UCSD-AML1 (cell line): ENCODE measurements around the gene RXFP2.

Experiments
- DNase-seq: peaks from one replicate; lab custom pipeline; 2025; ENCODE audit not compliant: unreplicated experiment; lab: John Stamatoyannopoulos, UW

Gene RXFP2, protein sequence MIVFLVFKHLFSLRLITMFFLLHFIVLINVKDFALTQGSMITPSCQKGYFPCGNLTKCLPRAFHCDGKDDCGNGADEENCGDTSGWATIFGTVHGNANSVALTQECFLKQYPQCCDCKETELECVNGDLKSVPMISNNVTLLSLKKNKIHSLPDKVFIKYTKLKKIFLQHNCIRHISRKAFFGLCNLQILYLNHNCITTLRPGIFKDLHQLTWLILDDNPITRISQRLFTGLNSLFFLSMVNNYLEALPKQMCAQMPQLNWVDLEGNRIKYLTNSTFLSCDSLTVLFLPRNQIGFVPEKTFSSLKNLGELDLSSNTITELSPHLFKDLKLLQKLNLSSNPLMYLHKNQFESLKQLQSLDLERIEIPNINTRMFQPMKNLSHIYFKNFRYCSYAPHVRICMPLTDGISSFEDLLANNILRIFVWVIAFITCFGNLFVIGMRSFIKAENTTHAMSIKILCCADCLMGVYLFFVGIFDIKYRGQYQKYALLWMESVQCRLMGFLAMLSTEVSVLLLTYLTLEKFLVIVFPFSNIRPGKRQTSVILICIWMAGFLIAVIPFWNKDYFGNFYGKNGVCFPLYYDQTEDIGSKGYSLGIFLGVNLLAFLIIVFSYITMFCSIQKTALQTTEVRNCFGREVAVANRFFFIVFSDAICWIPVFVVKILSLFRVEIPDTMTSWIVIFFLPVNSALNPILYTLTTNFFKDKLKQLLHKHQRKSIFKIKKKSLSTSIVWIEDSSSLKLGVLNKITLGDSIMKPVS

DNA sequence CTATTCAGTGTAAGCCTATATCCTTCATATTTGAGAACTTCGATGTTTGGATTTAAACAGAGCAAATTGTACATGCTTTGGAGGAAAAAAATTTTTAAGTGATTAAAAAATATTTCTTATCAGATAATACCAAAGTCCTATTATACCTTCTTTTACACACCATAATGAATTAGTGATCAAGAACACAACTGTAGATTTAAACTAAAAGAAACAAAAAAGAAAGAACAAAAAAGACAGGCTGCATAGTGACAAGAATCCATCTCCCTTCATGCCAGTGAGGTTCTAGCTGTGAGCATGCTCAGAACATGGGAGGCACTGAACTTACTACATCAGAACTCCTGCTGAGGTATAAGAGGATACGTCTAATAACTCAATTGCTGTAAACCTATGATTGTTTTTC is at the start of gene RXFP2:
Gene RXFP2 (plus strand): TSS at position 301 of the 400 bp plus-strand sequence. CDS start 87 bp downstream, at position 388.
- no peak for DNase-seq

DNA sequence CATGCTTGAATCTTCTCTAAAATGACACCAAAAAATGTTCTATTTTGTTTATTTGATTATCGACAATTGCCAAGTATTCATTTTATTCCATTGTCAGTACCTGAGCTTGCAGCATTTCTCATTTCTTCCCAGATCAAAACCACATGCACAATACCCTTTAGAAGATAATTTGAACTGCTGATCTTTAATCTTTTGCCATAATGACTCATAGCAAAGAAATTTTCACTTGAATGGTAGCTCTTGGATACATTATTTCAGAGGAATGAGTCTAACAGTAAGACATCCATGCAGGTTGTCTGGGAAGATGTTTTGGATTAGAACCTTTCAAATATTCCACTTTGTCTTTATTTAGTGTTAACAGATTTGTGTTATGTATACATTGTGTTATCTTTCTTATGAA is 42.0 kb upstream of the RXFP2 start:
- no peak for DNase-seq

DNA sequence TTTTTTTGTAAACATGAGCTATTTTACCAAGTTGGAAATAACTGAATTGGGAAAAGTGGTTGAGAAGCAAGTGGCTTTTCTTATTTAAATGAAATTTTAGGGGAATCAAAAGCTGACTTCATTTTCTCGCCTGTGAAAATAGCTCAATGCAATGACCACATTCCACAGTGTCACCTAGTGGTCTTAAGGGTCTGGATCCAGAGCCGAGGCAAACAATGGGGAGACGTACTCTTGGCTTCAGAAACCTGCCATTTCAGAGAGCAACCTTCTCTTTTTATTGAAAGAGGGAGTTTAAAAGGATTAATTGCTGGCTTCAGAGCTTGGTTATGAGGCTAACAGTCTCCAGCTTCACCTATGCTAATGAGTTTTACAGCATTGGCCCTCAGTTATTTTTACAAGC is 39.7 kb upstream of the RXFP2 start:
- DNase-seq: no peak

DNA sequence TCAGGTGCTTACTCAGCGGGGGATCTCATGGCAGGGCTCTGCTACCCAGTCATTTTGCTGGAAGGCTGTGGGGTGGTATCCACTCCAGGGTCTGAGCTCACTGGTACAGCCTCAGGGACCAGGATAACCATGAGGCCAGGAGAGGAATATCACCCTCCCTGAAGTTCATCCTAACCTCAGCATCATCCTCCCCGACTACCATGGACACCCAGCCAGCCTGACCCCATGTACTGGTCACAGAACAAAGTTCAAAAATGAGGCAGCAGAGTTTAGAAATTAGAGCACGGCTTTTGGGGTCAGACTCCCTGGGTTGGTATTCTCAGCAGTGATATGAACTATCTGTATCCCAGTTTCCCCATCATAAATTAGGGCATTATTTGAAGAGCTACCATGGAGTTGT is 35.5 kb upstream of the RXFP2 start:
- no peak for DNase-seq

DNA sequence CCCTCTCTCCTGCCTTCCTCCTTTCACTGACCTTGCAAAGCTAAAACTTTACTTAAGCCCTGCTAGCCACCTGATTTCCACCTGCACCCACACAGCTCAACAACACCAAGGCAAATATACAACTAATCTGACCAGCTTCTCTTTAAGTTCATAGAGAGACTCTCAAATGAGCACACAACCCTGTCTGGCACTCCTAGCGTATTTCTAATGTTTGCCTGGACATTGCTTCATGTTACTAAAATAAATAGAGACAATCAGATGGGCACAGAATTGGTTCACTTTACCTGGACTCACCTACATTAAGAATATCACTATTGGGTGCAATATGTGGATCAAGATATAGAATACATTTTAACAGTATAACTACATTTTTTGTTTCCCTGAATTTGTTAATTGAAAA is 33.2 kb upstream of the RXFP2 start:
- no peak for DNase-seq

DNA sequence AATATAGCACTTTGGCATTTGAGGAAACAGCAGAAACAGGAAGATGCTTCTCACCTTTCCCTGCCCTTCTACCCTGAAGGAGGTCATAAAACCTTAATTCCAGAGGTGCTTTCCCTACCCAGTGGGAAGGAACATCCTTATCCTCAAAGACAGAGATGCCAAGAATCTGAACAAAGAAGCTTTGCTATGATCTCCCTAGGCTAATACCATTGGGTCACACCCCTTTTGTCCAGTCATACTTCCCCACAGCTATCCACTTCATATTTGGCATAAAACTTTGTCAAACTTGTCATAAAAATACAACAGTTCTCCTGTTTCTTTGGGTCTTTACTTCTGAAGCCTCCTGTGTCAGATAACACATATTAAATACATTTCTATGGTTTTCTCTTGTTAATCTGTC is 21.7 kb upstream of the RXFP2 start:
- no peak for DNase-seq

DNA sequence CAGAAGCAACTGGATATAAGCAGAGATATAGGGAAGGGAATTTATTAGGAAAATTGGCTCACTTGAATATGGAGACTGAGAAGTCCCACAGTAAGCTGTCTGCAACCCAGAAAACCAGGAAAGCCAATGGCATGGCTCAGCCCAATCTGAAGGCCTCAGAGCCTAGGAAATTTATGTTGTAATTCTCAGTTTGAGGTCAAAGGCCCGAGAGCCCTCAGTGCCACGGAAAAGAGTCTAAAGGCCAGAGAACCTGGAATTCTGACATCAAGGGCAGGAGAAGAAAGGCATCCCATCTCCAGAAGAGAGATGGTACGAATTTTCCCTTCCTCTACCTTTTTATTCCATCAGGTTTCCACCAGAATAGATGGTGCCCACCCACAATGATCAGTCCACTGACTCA is 20.1 kb upstream of the RXFP2 start:
- no peak for DNase-seq

DNA sequence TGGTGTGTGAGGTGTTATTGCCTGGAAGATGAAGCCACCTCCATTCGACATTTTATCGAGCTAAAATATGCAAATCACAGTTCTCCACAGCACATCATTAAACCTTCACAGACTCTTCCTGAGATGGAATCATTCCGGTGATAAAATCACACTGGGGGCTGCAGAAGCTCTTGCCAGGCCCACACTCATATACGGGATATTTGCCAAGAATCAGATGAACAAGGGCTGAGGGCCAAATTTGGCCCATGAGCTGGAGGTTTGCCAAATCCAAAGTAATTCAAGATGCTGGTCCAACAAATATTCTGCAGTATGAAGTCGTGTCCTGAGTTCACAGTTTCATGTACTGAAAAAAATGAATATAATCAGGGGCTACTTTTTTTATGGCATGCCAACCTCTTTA is 16.7 kb upstream of the RXFP2 start:
- DNase-seq: no peak

DNA sequence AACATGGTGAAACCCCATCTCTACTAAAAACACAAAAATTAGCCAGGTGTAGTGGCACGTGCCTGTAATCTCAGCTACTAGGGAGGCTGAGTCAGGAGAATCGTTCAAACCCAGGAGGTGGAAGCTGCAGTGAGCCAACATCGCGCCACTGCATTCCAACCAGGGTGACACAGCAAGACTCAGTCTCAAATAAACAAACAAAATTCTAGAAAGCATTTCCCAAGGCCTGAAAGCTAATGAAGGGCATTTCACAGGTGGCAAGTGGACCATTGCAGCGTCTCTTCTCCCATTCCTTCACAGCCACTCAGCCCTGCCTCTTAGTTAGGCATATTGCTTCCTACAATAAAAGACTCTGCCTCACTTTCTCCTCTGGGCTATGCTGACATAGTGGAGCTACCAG is 13.5 kb upstream of the RXFP2 start:
- no peak for DNase-seq

DNA sequence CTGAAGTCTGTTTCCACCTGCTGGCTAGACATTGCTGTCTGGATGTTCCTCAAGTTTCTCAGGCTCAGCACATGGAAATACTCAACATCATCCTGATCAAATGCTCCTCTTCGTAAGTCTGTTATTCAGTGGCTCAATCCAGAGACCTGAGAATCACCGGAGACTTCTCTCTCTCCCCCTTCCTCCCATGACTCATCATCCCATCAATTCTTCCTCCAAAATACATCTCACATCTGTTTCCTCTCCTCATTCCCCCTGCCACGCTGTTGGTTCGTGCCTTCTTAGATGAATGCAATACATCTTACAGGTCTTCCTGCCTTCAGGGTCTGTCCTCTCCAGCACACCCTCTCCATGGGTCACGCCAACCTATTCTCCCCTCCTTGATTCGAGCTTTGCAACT is 7.4 kb upstream of the RXFP2 start:
- no peak for DNase-seq

DNA sequence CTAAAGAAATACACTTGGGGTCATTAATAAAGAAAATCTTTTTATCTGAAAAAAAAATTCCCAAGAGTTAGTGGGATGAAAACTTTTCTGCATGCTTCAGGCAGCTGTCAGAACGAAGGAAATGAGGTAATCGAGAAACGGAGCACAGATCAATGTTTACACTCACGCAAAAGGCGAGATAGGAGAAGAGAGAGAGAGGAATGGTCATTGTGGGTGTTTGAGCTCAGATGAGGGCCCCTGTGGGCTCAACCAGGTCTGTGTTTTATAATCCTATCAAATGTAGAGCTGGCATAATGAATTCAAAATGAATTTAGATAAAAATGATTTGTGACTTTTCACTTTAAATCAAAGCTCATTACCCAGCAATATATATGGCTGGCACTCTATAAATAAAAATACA is 6.3 kb upstream of the RXFP2 start:
- no peak for DNase-seq

DNA sequence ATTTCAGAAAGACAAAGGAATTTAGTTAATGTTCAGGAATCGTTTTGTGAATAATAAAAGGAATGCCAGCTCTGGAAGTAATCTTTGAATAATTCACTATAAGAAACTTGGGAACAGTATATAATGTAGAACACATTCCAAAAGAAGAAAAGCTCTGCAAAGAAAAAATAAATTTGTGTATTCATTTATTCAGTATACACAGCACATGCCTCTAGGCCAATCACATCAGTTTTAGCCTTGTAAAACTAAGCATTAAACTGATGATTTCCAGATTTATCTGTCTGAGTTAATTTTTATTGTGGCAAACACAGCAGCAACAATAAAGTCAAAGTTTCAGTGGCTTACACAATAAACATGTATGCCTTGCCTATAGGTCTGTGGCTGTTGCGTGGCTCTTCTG is 5.7 kb upstream of the RXFP2 start:
- DNase-seq: no peak

DNA sequence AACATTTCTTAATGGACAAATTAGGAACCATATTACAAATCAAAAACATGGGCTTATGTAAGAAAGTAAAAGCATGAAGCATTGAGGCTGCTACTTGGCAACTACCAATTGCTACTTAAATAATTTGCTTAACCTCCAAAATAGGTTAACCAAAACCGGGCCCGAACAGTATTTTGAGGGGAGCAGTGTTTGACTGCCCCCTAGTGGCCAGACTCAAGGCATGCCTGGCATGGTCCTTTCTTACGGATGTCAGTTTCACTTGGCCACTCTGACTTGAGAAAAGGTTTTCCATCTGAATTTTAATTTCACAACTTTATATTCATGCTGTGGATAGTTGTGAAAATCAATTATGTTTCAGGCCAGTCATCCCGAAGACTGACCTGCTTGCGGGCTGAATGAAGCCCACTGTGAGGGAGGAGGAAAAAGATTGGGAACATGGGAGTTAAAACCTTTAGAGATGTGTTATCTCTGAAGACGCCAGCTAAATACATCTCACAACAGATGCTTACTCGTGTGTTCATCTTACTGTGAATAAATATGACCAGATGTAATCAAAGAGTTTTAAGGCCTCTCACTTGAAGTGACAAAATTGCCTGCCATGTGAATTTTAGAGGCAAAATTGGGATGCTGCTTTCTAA is 2.9 kb downstream of the RXFP2 start:
- peak; percentile 33 for DNase-seq

DNA sequence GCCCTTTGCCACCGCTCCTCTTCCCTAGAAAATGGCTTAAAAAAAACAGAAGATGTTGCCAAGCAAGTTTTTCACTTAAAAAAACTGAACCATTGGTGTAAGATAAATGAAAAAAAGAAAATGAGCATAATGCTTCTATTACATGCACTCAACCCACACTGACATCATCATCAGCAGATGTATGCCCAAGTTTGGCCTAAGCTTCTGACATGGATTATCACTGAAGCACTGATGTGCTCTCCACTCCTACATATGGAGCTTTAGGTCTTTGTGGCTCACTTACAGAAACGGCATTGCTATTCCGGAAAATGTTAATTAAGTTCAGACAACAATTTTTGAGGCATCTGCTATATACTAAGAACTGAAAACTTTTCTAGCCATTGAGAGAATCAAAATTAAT is 8.0 kb downstream of the RXFP2 start:
- no peak for DNase-seq

DNA sequence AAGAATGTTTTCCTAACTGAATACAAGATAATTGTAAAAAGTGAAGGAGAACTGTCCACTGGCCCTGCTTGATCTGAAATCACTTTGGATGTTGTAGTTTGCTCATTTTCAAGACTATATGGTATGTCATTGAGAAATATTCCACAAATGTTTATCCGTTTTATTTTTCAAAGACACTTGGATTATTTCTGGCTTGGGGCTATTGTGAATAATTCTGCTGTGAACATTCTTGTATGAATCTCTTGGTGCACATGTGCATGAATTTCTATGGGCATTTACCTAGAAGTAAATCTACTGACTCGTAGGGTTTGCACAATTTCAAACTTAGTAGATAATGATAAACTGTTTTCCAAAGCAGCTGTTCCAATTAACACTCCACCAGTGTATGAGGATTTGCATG is 8.6 kb downstream of the RXFP2 start:
- DNase-seq: no peak

DNA sequence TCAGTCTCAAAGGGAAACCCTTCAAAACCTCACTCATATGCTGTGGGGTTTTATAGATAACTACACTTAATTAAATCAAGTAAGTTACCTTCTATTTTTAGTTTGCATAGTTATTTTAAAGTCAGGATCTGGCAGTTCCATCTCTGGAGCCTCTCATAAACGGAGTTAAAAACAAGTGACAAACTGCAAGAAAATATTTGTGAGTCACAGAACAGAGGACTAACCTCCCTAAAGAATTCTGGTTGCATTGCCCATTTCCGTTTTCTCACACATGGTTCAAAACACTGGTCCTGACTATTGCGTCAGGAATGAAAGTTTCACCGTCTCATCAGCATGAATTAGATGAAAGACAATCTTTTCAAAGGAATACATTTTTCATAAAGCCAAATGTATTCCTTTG is 10.6 kb downstream of the RXFP2 start:
- DNase-seq: no peak

DNA sequence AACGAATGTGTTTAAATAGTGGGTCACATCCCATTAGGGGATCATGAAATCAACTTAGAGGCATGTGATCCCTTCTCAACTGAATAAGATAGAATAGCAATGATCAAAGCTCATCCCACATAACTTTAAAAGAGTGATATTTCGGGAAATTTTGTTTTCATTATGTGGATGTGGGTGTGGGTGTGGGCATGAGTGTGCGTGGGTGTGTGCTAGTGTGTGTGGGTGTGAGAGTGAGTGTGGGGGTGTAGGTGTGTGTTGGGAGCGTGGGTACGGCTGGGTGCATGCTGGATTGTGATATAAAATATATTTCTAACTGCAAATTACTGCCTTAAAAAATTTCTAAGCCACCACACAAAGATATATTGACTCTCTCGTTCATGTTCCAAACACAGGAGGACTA is 15.9 kb downstream of the RXFP2 start:
- DNase-seq: no peak

DNA sequence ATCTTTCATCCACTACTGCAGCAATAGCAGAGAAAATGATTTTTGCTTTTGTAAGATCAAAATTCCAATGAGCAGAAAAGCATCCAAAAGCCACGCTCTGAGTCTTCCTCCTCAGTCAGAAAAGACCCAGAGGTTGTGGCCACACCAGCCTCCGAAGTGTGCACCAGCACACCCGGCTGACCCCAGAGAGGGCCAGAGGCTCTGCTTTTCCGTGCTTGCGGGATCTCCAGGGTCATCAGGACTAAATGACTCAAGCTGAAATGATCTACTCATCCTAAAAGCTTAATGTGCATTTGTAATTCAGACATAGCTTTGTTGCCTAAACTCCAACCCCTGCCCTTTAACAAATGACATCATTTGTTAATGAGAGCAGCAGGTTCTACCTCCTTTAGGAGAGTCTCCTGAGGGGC is 16.5 kb downstream of the RXFP2 start:
- no peak for DNase-seq

DNA sequence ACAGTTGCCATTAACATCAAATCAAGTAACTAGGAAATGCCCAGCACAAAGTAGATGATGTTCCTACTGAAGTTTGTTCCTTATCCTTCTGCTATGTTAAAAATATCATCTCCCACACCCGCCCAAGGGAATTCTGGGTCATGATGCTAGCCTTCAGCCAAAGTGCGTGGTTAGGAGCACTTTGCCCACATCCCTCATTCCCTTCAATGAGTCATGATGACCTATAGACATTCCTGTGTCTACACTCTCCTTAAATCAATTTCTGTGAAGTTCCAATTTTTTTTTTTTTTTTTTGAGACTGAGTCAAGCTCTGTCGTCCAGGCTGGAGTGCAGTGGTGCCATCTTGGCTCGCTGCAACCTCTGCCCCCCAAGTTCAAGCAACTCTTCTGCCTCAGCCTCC is 17.0 kb downstream of the RXFP2 start:
- no peak for DNase-seq

DNA sequence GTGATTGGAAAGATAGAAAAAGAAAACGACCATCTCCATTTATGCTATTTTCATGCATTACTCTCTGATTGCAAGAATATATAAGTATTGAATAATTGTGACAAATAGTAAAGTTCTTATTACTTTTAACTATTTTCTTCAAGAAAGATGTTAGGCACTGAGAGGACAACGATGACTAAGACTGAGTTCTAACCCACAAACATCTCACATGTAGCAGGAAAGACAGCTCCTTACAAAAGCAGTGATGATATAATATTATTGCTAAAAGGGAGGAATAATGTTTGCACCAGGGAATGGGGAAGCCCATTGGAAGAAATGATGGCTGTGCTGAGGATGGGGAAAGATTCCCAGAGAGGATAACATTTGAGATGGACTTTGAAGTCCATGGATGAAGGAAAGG is 22.6 kb downstream of the RXFP2 start:
- DNase-seq: no peak

DNA sequence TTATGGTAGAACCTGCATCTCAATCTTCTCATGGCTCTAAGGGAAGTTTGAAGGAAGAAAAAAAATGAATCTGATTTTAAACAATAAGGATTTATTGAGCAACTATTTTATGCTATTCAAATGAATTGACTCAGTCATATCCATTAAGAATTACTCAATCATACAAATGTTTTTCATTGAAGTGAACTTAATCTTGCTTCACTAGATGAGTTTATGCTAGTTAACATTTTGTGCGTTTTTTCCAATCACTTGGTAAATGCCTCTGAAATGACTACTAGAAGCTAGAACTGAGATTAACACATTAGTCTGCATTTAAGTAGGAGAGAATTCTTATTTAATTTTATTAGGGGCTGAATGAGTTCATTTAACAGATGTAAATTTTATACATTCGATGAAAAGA is 25.2 kb downstream of the RXFP2 start:
- DNase-seq: no peak

DNA sequence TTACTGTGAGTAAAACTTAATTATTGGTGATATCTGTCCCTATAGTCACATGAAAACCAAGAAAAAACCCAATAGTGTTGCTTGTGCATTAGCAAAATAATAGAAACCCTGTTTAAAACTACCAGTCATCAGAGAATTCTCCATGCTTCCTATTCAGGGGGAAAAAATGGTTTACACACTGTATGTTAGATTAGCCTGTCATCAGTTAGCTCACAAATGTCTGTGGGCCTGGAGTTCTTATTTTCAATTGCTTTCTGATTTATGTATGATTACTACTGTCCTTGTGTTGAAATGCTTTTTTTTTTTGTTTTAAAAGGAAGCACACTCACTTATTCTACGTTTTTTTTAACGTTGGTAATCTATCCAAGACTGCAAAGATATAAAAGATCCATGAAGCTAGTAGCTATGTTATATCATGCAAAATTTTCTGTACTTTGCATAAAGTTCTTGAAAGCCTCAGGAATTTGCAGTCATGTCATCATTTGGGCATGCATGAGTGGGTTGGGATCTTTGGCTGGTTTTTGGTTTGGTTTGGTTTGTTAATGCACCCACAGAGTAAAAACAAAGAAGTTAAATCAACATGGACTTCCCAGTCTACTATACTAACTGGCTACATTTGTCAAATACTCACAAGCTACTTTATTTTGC is 25.9 kb downstream of the RXFP2 start:
- no peak for DNase-seq
